Sigmoid colon (tissue), 7 donors: ENCODE data around the gene PAK5. TPM values are rescaled to one million over a fixed set of nuclear protein-coding genes. Genes with fewer than 3 reads are reported as not detected.

Source experiments
- DNase-seq: peaks from one replicate; pipeline ENCODE4 v3.0.0-alpha.2; 2019
- H3K27ac ChIP-seq, 4 donors: fragments of 200-600 bp; sonication (generic); one replicate each; pipeline ENCODE4 v1.5.1; 2016 to 2019; ENCODE audit warnings: mild to moderate bottlenecking in 1 of 4
- H3K27me3 ChIP-seq, 3 donors: fragments of 200-600 bp; sonication (generic); one replicate each; pipeline ENCODE4 v1.5.1; 2019; ENCODE audit warnings: mild to moderate bottlenecking in 1 of 3
- H3K36me3 ChIP-seq, 4 donors: fragments of 200-600 bp; sonication (generic); one replicate each; pipeline ENCODE4 v1.5.1; 2016 to 2019
- H3K4me1 ChIP-seq, 4 donors: fragments of 200-600 bp; sonication (generic); one replicate each; pipeline ENCODE4 v1.5.1; 2017 to 2019
- H3K4me3 ChIP-seq, 4 donors: fragments of 200-600 bp; sonication (generic); one replicate each; pipeline ENCODE4 v1.5.1; 2017 to 2019; ENCODE audit warnings: mild to moderate bottlenecking in 2 of 4, moderate library complexity in 1 of 4
- H3K9me3 ChIP-seq, 4 donors: fragments of 200-600 bp in 3 of 4; sonication (generic) in 3 of 4; one replicate each; pipeline versions ENCODE4 v1.5.1 to v1.6.1; 2013 to 2019
- CTCF ChIP-seq, 4 experiments: fragments of 450-650 bp in 3 of 4; fragments of 200-600 bp in 1 of 4; IDR thresholded peaks; one replicate each; pipeline ENCODE4 v1.5.1; 2016 to 2019; ENCODE audit warnings: antibody characterized with exemption in 4 of 4, mild to moderate bottlenecking in 3 of 4, moderate library complexity in 2 of 4
- EP300 ChIP-seq, 4 donors: sonication (generic); formaldehyde crosslinking; IDR thresholded peaks; one replicate each; pipeline ENCODE4 v1.6.1; 2017; ENCODE audit warnings: antibody characterized with exemption in 4 of 4
- POLR2A ChIP-seq, 2 donors: fragments of 450-650 bp; IDR thresholded peaks; one replicate each; pipeline ENCODE4 v1.6.1; 2016; ENCODE audit warnings: antibody characterized with exemption in 2 of 2, mild to moderate bottlenecking in 2 of 2, moderate library complexity in 2 of 2
- POLR2AphosphoS5 ChIP-seq, 4 donors: sonication (generic); formaldehyde crosslinking; IDR thresholded peaks; one replicate each; pipeline ENCODE4 v1.6.1; 2017; ENCODE audit warnings: antibody characterized with exemption in 4 of 4
- WGBS, 2 donors: extraction: QIAGEN DNeasy Blood & Tissue Kit; methylation state at CpG; one replicate each; pipeline ENCODE4 v1.1.7; 2013; 5-methylcytosine and 5-hydroxymethylcytosine counted together
- intact Hi-C: fragments of 100-400 bp; cut with DNase I; formaldehyde crosslinking; loops from one replicate; pipeline ENCODE4 v1.15.1; 2023
- polyA plus RNA-seq, 3 donors: library from polyadenylated mRNA; stranded (reverse); fragments of 200-250 nt; gene quantifications; one replicate each; pipeline ENCODE4 v1.2.3, GENCODE V29; 2013
- total RNA-seq, 4 donors: library from RNA; depleted of rRNA; stranded (reverse); fragments of >200 nt; gene quantifications; one replicate each; pipeline ENCODE4 v1.1.0, GENCODE V29; 2016
- donor health status: healthy with polysubstance abuse.
- donor health status: Bipolar disorder and iron deficiency.
- donor health status: healthy.

The PAK5 gene
- total and polyA plus RNA-seq, 7 donors = 0.03 to 0.36 (median 0.16) TPM; not detected in 2

- no peaks in the 10 kb centered on the region for H3K9me3 ChIP-seq
- H3K36me3 ChIP-seq = no peaks in the 10 kb centered on the region
- intact Hi-C loops = no loop called here
- DNase-seq = no peak
- H3K4me1 ChIP-seq = peaks cover 0 to 16% (median 3%) of the 10 kb centered on the region in 4 donors
- peaks cover 12 to 72% (median 25%) of the 10 kb centered on the region in 3 donors for H3K27me3 ChIP-seq
- TF ChIP-seq POLR2AphosphoS5 (IDR thresholded peaks at IDR 0.05) (no peak), CTCF (IDR thresholded peaks at IDR 0.05) (no peak), EP300 (IDR thresholded peaks at IDR 0.05) (no peak), POLR2A (IDR thresholded peaks at IDR 0.05) (no peak)
- no peak overlapping the region for H3K27ac ChIP-seq
- 5 to 15% methylated on average over 37 of the region's 37 CpGs for WGBS, 2 donors
- no peak overlapping the region for H3K4me3 ChIP-seq
Measured at GRCh38 chr20:9507544-9508239, 331.2 kb downstream of the PAK5 start.

GRCh38 chr20:9506964-9507369 is 331.9 kb downstream of the PAK5 start:
- Histone ChIP-seq H3K36me3 (no peaks in the 10 kb centered on the region), H3K4me3 (no peak overlapping the region), H3K27me3 (peaks cover 12 to 69% (median 25%) of the 10 kb centered on the region in 3 donors), H3K9me3 (no peaks in the 10 kb centered on the region), H3K4me1 (peaks cover 0 to 16% (median 3%) of the 10 kb centered on the region in 4 donors), H3K27ac (no peak overlapping the region)
- 3 to 18% methylated on average over 31 of the region's 31 CpGs for WGBS, 2 donors
- intact Hi-C loops = no loop called here
- no peak for TF ChIP-seq POLR2AphosphoS5 (IDR thresholded peaks at IDR 0.05)
- TF ChIP-seq CTCF (IDR thresholded peaks at IDR 0.05) = no peak
- no peak for TF ChIP-seq POLR2A (IDR thresholded peaks at IDR 0.05)
- TF ChIP-seq EP300 (IDR thresholded peaks at IDR 0.05) = no peak
- DNase-seq = no peak

- no peak for TF ChIP-seq EP300 (IDR thresholded peaks at IDR 0.05)
- TF ChIP-seq POLR2AphosphoS5 (IDR thresholded peaks at IDR 0.05) = no peak
- no peak for TF ChIP-seq POLR2A (IDR thresholded peaks at IDR 0.05)
- no peak for TF ChIP-seq CTCF (IDR thresholded peaks at IDR 0.05)
- Histone ChIP-seq H3K4me3 (no peak overlapping the region), H3K27ac (no peak overlapping the region), H3K36me3 (no peaks in the 10 kb centered on the region), H3K4me1 (peaks cover 0 to 16% (median 3%) of the 10 kb centered on the region in 4 donors), H3K27me3 (peaks cover 12 to 64% (median 25%) of the 10 kb centered on the region in 3 donors), H3K9me3 (no peaks in the 10 kb centered on the region)
- intact Hi-C loops = no loop called here
- DNase-seq = no peak
- WGBS, 2 donors = 10 to 22% methylated on average over 34 of the region's 34 CpGs
Measured at GRCh38 chr20:9506280-9506821, 332.5 kb downstream of the PAK5 start.

- no peak overlapping the region for H3K27ac ChIP-seq
- no peaks in the 10 kb centered on the region for H3K36me3 ChIP-seq
- WGBS, 2 donors = 52 to 81% methylated on average over 9 of the region's 9 CpGs
- no peaks in the 10 kb centered on the region for H3K9me3 ChIP-seq
- H3K4me1 ChIP-seq = peaks cover 0 to 16% (median 3%) of the 10 kb centered on the region in 4 donors
- TF ChIP-seq POLR2AphosphoS5 (IDR thresholded peaks at IDR 0.05) = no peak
- TF ChIP-seq EP300 (IDR thresholded peaks at IDR 0.05) = no peak
- no peak for TF ChIP-seq POLR2A (IDR thresholded peaks at IDR 0.05)
- TF ChIP-seq CTCF (IDR thresholded peaks at IDR 0.05) = no peak
- H3K4me3 ChIP-seq = no peak overlapping the region
- intact Hi-C loops = no loop called here
- H3K27me3 ChIP-seq = peaks cover 12 to 38% (median 21%) of the 10 kb centered on the region in 3 donors
- no peak for DNase-seq
Measured at GRCh38 chr20:9503526-9504245, 335.2 kb downstream of the PAK5 start.
